GM23338 (cell line): ENCODE results near the gene SLC3A2. TPM values are rescaled to one million over a fixed set of nuclear protein-coding genes. Genes with fewer than 3 reads are reported as not detected.

ENCODE experiments used
- ATAC-seq: fragments of 200-7000 bp; cut with Tn5 transposase; 3 replicates; pipeline ENCODE4 v1.9.1; 2020
- DNase-seq: peaks from one replicate; pipeline ENCODE4 v3.0.0-alpha.2; 2015; ENCODE audit warnings: low spot score
- H2AFZ ChIP-seq: fragments of 200-600 bp; sonication (generic); 2 replicates; pipeline ENCODE4 v1.8.0; 2016; ENCODE audit warnings: antibody characterized with exemption, mild to moderate bottlenecking, moderate library complexity
- H3F3A ChIP-seq: fragments of 200-600 bp; sonication (generic); replicated peaks from 2 replicates; pipeline ENCODE4 v1.8.0; 2017; ENCODE audit warnings: antibody characterized with exemption, mixed run types, low read depth
- H3K27ac ChIP-seq: fragments of 200-600 bp; sonication (generic); 2 replicates; pipeline ENCODE4 v1.6.1; 2016; ENCODE audit warnings: low read depth
- H3K27me3 ChIP-seq: fragments of 200-600 bp; sonication (generic); 2 replicates; pipeline ENCODE4 v1.8.0; 2016; ENCODE audit warnings: mild to moderate bottlenecking, mixed run types, moderate library complexity; ENCODE audit not compliant: insufficient read depth
- H3K36me3 ChIP-seq: fragments of 200-600 bp; sonication (generic); 2 replicates; pipeline ENCODE4 v1.8.0; 2016; ENCODE audit warnings: mild to moderate bottlenecking; ENCODE audit not compliant: insufficient read depth
- H3K4me1 ChIP-seq: fragments of 200-600 bp; sonication (generic); 2 replicates; pipeline ENCODE4 v1.8.0; 2016; ENCODE audit warnings: mild to moderate bottlenecking, moderate library complexity; ENCODE audit not compliant: insufficient read depth
- H3K4me2 ChIP-seq: fragments of 200-600 bp; sonication (generic); 2 replicates; pipeline ENCODE4 v1.7.1; 2017; ENCODE audit warnings: mixed run types
- H3K4me3 ChIP-seq: fragments of 200-600 bp; sonication (generic); 2 replicates; pipeline ENCODE4 v1.6.1; 2016; ENCODE audit warnings: mixed run types
- H3K79me2 ChIP-seq: fragments of 200-600 bp; sonication (generic); replicated peaks from 2 replicates; pipeline ENCODE4 v1.8.0; 2017; ENCODE audit warnings: mild to moderate bottlenecking; ENCODE audit not compliant: insufficient read depth
- H3K9me2 ChIP-seq: fragments of 200-600 bp; sonication (generic); 2 replicates; pipeline ENCODE4 v1.8.0; 2017; ENCODE audit not compliant: insufficient read depth
- H4K20me1 ChIP-seq: fragments of 200-600 bp; sonication (generic); replicated peaks from 2 replicates; pipeline ENCODE4 v1.8.0; 2017; ENCODE audit warnings: mild to moderate bottlenecking; ENCODE audit not compliant: insufficient read depth
- H3K27ac Mint-ChIP-seq: 2 replicates; pipeline ENCODE4 v1.8.0; 2020; ENCODE audit warnings: inconsistent platforms, mild to moderate bottlenecking, moderate library complexity, mixed read lengths
- H3K27me3 Mint-ChIP-seq: 3 replicates; pipeline ENCODE4 v1.8.0; 2022; ENCODE audit warnings: low read depth, mild to moderate bottlenecking, moderate library complexity, mixed read lengths, inconsistent platforms; ENCODE audit not compliant: insufficient read depth, poor library complexity
- H3K36me3 Mint-ChIP-seq: 3 replicates; pipeline ENCODE4 v1.8.0; 2021; ENCODE audit warnings: low read depth, mild to moderate bottlenecking, inconsistent platforms, moderate library complexity, mixed read lengths
- H3K4me1 Mint-ChIP-seq: 3 replicates; pipeline ENCODE4 v1.8.0; 2020; ENCODE audit warnings: mild to moderate bottlenecking, inconsistent platforms, mixed read lengths
- H3K4me3 Mint-ChIP-seq: 3 replicates; pipeline ENCODE4 v1.8.0; 2021; ENCODE audit warnings: moderate library complexity, mild to moderate bottlenecking, inconsistent platforms, mixed read lengths
- H3K9me3 Mint-ChIP-seq: 3 replicates; pipeline ENCODE4 v1.8.0; 2020; ENCODE audit warnings: moderate library complexity, mild to moderate bottlenecking, inconsistent platforms, mixed read lengths
- ETS1 ChIP-seq: IDR thresholded peaks from 2 replicates; pipeline ENCODE4 v1.6.1; 2016; ENCODE audit warnings: antibody characterized with exemption
- NANOG ChIP-seq: IDR thresholded peaks from 2 replicates; pipeline ENCODE4 v1.6.1; 2016; ENCODE audit warnings: antibody characterized with exemption, borderline replicate concordance
- REST ChIP-seq: IDR thresholded peaks from one replicate; pipeline ENCODE4 v1.6.1; 2018; ENCODE audit warnings: antibody characterized with exemption; ENCODE audit not compliant: unreplicated experiment
- ZNF114 ChIP-seq: fragments of 250-450 bp; sonication (Bioruptor Pico); IDR thresholded peaks from 2 replicates; pipeline ENCODE4 v1.5.0; 2020; ENCODE audit warnings: mild to moderate bottlenecking, moderate library complexity
- ZNF462 ChIP-seq: fragments of 250-450 bp; sonication (Bioruptor Pico); IDR thresholded peaks from 2 replicates; pipeline ENCODE4 v1.5.0; 2020; ENCODE audit warnings: mild to moderate bottlenecking, moderate library complexity
- polyA plus RNA-seq: library from polyadenylated mRNA; unstranded; fragments of >200 nt; fragmentation: Nextera tagmentation; extraction: Ambion mirVana; gene quantifications from 2 replicates; pipeline ENCODE4 v1.2.1, GENCODE V29; 2016
- total RNA-seq: library from RNA; depleted of rRNA; stranded (reverse); fragments of >200 nt; shearing (Covaris generic); gene quantifications from 2 replicates; pipeline ENCODE4 v1.2.3, GENCODE V29; 2014

The SLC3A2 gene
- total and polyA plus RNA-seq, 2 experiments from 2014 or later = 240 to 425 TPM

- Histone ChIP-seq H3K36me3 (no peaks in the 10 kb centered on the region), H3K4me1 (peaks cover 6% of the 10 kb centered on the region; the same call in 1 of the 2 replicates), H3K9me2 (no peaks in the 10 kb centered on the region), H3K4me2 (no peak overlapping the region), H2AFZ (no peak overlapping the region), H3K79me2 (no peaks in the 10 kb centered on the region), H3F3A (0 out of 2 replicates have a peak, but pooled peaks cover 10% of the 10 kb centered on the region), H3K27me3 (no peaks in the 10 kb centered on the region), H3K4me3 (no peak overlapping the region), H4K20me1 (no peaks in the 10 kb centered on the region), H3K27ac (no peak overlapping the region)
- H3K27me3 Mint-ChIP-seq = peaks cover 17% of the 10 kb centered on the region
- peaks cover 17% of the 10 kb centered on the region for H3K4me1 Mint-ChIP-seq
- H3K36me3 Mint-ChIP-seq = no peaks in the 10 kb centered on the region
- no peaks in the 10 kb centered on the region; the same call in 2 of the 3 replicates for H3K9me3 Mint-ChIP-seq
- H3K27ac Mint-ChIP-seq = no peak overlapping the region
- H3K4me3 Mint-ChIP-seq = no peak overlapping the region
- ATAC-seq = no peak
- no peak for DNase-seq
- TF ChIP-seq NANOG (no peak), ZNF462 (no peak), ZNF114 (CRISPR knock-in tag) (no peak), ETS1 (no peak)
Observed at GRCh38 chr11:62914416-62914815, 33.7 kb downstream of the SLC3A2 start.

- H3K9me3 Mint-ChIP-seq = no peaks in the 10 kb centered on the region; the same call in 2 of the 3 replicates
- Histone ChIP-seq H3K4me1 (peaks cover 13% of the 10 kb centered on the region; the same call in 1 of the 2 replicates), H3K79me2 (no peaks in the 10 kb centered on the region), H3K4me3 (no peak overlapping the region), H3K4me2 (no peak overlapping the region), H3F3A (0 out of 2 replicates have a peak, but pooled peaks cover 10% of the 10 kb centered on the region), H3K27me3 (peaks cover 28% of the 10 kb centered on the region), H3K9me2 (no peaks in the 10 kb centered on the region), H4K20me1 (no peaks in the 10 kb centered on the region), H2AFZ (no peak overlapping the region), H3K36me3 (no peaks in the 10 kb centered on the region), H3K27ac (no peak overlapping the region)
- H3K4me1 Mint-ChIP-seq = peaks cover 25% of the 10 kb centered on the region
- no peaks in the 10 kb centered on the region; the same call in 2 of the 3 replicates for H3K36me3 Mint-ChIP-seq
- no peak overlapping the region for H3K27ac Mint-ChIP-seq
- H3K27me3 Mint-ChIP-seq = peaks cover 27% of the 10 kb centered on the region
- DNase-seq (no peak), ATAC-seq (no peak)
- H3K4me3 Mint-ChIP-seq = no peak overlapping the region
- TF ChIP-seq ZNF114 (CRISPR knock-in tag) = no peak
- TF ChIP-seq REST = no peak
Observed at GRCh38 chr11:62917906-62918502, 37.3 kb downstream of the SLC3A2 start.
